MM.1S (cell line): Measurements from ENCODE around the gene PLD1.

Experiments
- DNase-seq: peaks from one replicate; pipeline ENCODE4 v3.0.0-alpha.2; 2015
- H2AFZ ChIP-seq: fragments of 300-600 bp; sonication (generic); 2 replicates; pipeline ENCODE4 v1.6.0; 2016; ENCODE audit warnings: antibody characterized with exemption, low read length
- H3F3A ChIP-seq: fragments of 300-600 bp; sonication (generic); 2 replicates; pipeline ENCODE4 v1.6.1; 2016; ENCODE audit warnings: mild to moderate bottlenecking, antibody characterized with exemption, low read length, moderate library complexity, mixed read lengths; ENCODE audit not compliant: insufficient read depth
- H3K27ac ChIP-seq: fragments of 300-600 bp; sonication (generic); 2 replicates; pipeline ENCODE4 v1.5.1; 2016; ENCODE audit warnings: mild to moderate bottlenecking, low read length
- H3K27me3 ChIP-seq: fragments of 300-600 bp; sonication (generic); replicated peaks from 2 replicates; pipeline ENCODE4 v1.6.0; 2016; ENCODE audit warnings: low read length; ENCODE audit not compliant: insufficient read depth
- H3K36me3 ChIP-seq: fragments of 300-600 bp; sonication (generic); replicated peaks from 2 replicates; pipeline ENCODE4 v1.6.1; 2016; ENCODE audit warnings: mild to moderate bottlenecking, low read length, mixed read lengths; ENCODE audit not compliant: insufficient read depth
- H3K4me1 ChIP-seq: fragments of 300-600 bp; sonication (generic); 2 replicates; pipeline ENCODE4 v1.6.1; 2016; ENCODE audit warnings: low read length, mixed read lengths
- H3K4me2 ChIP-seq: fragments of 300-600 bp; sonication (generic); 2 replicates; pipeline ENCODE4 v1.6.0; 2016; ENCODE audit warnings: low read depth, low read length
- H3K4me3 ChIP-seq: fragments of 300-600 bp; sonication (generic); 2 replicates; pipeline ENCODE4 v1.5.1; 2016; ENCODE audit warnings: low read length, mixed read lengths
- H3K79me2 ChIP-seq: fragments of 300-600 bp; sonication (generic); 2 replicates; pipeline ENCODE4 v1.6.1; 2016; ENCODE audit warnings: mixed run types, low read length, mixed read lengths
- H3K9ac ChIP-seq: fragments of 300-600 bp; sonication (generic); 2 replicates; pipeline ENCODE4 v1.6.1; 2016; ENCODE audit warnings: low read length, mixed read lengths
- H3K9me2 ChIP-seq: fragments of 300-600 bp; sonication (generic); replicated peaks from 2 replicates; pipeline ENCODE4 v1.6.1; 2016; ENCODE audit warnings: mild to moderate bottlenecking, low read length, mixed read lengths; ENCODE audit not compliant: insufficient read depth
- H3K9me3 ChIP-seq: fragments of 300-600 bp; sonication (generic); replicated peaks from 2 replicates; pipeline ENCODE4 v1.6.1; 2016; ENCODE audit warnings: mild to moderate bottlenecking, low read length, mixed read lengths; ENCODE audit not compliant: insufficient read depth
- H4K20me1 ChIP-seq: fragments of 300-600 bp; sonication (generic); 2 replicates; pipeline ENCODE4 v1.6.1; 2016; ENCODE audit warnings: mild to moderate bottlenecking, low read length, moderate library complexity, mixed read lengths; ENCODE audit not compliant: insufficient read depth
- EZH2 ChIP-seq: fragments of 300-600 bp; sonication (generic); optimal IDR thresholded peaks from 2 replicates; pipeline ENCODE3; 2017; ENCODE audit warnings: low read depth, mild to moderate bottlenecking, antibody characterized with exemption, low read length, mixed read lengths
- EZH2phosphoT487 ChIP-seq: fragments of 300-600 bp; sonication (generic); IDR thresholded peaks from 2 replicates; pipeline ENCODE4 v1.6.1; 2018; ENCODE audit warnings: antibody characterized with exemption, low read length
- TF ChIP-seq, protein P1 (sequence below): fragments of 300-600 bp; sonication (generic); IDR thresholded peaks from 2 replicates; pipeline ENCODE4 v1.5.1; 2016; ENCODE audit warnings: antibody characterized with exemption, low read length, mixed read lengths

Gene PLD1

DNA sequence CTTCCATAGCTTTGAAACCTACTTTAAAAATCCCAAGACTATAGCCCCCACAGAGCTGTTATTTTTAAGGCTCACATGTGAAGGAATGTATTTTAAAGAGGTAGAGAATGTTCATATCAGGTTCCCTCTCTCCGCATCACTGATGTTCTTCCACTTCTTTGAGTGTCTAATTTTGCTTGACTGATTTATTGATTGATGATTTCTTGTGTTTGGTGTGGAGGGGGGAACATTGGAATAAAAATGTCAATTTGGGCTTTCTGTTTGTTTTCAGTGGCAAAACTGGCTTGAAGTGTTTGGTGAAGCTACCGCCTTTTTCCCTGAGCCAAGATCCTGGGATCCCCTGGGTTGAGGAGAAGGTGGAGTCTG, 30.1 kb upstream of the PLD1 start:
- Histone ChIP-seq H3K9me3 (no peaks in the 10 kb centered on the region), H3K27me3 (no peaks in the 10 kb centered on the region), H3K36me3 (no peaks in the 10 kb centered on the region), H3K4me1 (peaks cover 7% of the 10 kb centered on the region), H2AFZ (no peak overlapping the region), H4K20me1 (no peaks in the 10 kb centered on the region), H3K9ac (no peak overlapping the region), H3K79me2 (no peaks in the 10 kb centered on the region), H3K4me3 (no peak overlapping the region), H3F3A (no peaks in the 10 kb centered on the region), H3K27ac (no peak overlapping the region), H3K9me2 (no peaks in the 10 kb centered on the region), H3K4me2 (no peak overlapping the region)
- DNase-seq = no peak
- TF ChIP-seq EZH2phosphoT487 (no peak), EZH2 (no peak)
- TF ChIP-seq, protein P1, sequence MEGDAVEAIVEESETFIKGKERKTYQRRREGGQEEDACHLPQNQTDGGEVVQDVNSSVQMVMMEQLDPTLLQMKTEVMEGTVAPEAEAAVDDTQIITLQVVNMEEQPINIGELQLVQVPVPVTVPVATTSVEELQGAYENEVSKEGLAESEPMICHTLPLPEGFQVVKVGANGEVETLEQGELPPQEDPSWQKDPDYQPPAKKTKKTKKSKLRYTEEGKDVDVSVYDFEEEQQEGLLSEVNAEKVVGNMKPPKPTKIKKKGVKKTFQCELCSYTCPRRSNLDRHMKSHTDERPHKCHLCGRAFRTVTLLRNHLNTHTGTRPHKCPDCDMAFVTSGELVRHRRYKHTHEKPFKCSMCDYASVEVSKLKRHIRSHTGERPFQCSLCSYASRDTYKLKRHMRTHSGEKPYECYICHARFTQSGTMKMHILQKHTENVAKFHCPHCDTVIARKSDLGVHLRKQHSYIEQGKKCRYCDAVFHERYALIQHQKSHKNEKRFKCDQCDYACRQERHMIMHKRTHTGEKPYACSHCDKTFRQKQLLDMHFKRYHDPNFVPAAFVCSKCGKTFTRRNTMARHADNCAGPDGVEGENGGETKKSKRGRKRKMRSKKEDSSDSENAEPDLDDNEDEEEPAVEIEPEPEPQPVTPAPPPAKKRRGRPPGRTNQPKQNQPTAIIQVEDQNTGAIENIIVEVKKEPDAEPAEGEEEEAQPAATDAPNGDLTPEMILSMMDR = no peak

DNA sequence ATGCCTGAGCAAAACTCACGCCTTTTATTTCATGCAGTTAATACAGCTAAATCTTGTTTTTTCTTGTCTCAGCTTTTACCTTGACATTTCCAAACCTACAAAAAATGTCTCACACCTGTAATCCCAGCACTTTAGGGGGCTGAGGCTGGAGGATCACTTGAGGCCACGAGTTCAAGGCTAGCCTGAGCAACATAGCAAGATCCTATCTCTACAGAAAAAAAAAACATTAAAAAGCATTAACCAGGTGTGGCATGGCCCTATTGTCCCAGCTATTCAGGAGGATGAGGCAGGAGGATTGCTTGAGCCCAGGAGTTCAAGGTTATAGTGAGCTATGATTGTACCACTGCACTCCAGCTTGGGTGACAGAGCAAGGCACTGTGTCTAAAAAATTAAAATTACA, 29.0 kb upstream of the PLD1 start:
- Histone ChIP-seq H3K79me2 (no peaks in the 10 kb centered on the region), H3K9me3 (no peaks in the 10 kb centered on the region), H3K4me1 (peaks cover 7% of the 10 kb centered on the region), H2AFZ (no peak overlapping the region), H4K20me1 (no peaks in the 10 kb centered on the region), H3K36me3 (no peaks in the 10 kb centered on the region), H3K27me3 (no peaks in the 10 kb centered on the region), H3K27ac (no peak overlapping the region), H3K4me2 (no peak overlapping the region), H3K9ac (no peak overlapping the region), H3K9me2 (no peaks in the 10 kb centered on the region), H3K4me3 (no peak overlapping the region), H3F3A (no peaks in the 10 kb centered on the region)
- DNase-seq = no peak
- TF ChIP-seq EZH2 (no peak), EZH2phosphoT487 (no peak)
- TF ChIP-seq, protein P1 = no peak

DNA sequence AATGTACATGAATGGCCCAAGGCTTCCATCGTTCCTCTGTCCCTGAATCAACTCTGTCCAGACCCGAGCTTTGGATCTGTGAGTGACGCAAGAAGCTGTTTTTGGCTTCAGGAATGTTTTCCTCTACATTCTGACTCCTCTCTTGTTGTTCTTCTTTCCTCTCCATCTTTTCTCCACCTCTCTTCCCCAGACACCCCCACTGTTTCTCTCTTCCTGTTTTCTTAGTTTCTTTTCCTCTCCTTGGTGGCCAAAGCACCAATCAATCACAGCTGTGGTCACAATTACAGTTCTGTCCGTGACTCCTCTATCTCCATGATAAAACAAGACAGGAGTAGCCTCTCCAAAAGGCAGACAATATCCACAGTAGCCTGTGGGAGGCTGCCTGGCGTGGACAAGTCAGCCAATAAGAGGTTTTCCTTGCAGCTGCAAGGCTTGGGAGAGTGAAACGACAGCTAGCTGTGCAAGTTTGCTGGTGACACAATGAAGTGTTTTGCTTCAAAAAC, 28.0 kb upstream of the PLD1 start:
- Histone ChIP-seq H3K27ac (no peak overlapping the region), H3K9me2 (no peaks in the 10 kb centered on the region), H3K79me2 (no peaks in the 10 kb centered on the region), H3F3A (no peaks in the 10 kb centered on the region), H3K4me1 (peaks cover 7% of the 10 kb centered on the region), H2AFZ (peak overlapping the region; percentile 31; the same call in 1 of the 2 replicates), H3K4me3 (no peak overlapping the region), H3K27me3 (no peaks in the 10 kb centered on the region), H3K9me3 (no peaks in the 10 kb centered on the region), H3K36me3 (no peaks in the 10 kb centered on the region), H3K9ac (no peak overlapping the region), H3K4me2 (0 out of 2 replicates have a peak overlapping the region, but pooled peaks have one; percentile 12), H4K20me1 (no peaks in the 10 kb centered on the region)
- DNase-seq = no peak
- no peak for TF ChIP-seq EZH2phosphoT487
- TF ChIP-seq EZH2 = no peak
- TF ChIP-seq, protein P1 = no peak
